Mammary epithelial cell (primary cell): ENCODE results near the gene DNHD1.

ENCODE experiments used
- CTCF ChIP-seq, 2 donors: IDR thresholded peaks in 1 of 2; conservative IDR thresholded peaks in 1 of 2; 2 replicates each; pipeline ENCODE4 v1.5.1; 2011 to 2012; ENCODE audit warnings: inconsistent platforms in 2 of 2, low read length in 2 of 2, mild to moderate bottlenecking in 2 of 2, control low read depth in 1 of 2, low read depth in 1 of 2; ENCODE audit not compliant: insufficient read depth in 1 of 2; ENCODE audit errors: extremely low read depth in 1 of 2
- EZH2 ChIP-seq: IDR thresholded peaks from 2 replicates; pipeline ENCODE4 v1.6.1; 2012; ENCODE audit warnings: low read length, inconsistent platforms, borderline replicate concordance

GRCh38 chr11:6598555-6598954 is 101.5 kb downstream of the DNHD1 start:
- TF ChIP-seq CTCF (conservative IDR thresholded peaks at IDR 0.05 in 1 of 2, IDR thresholded peaks at IDR 0.05 in 1 of 2; ENCODE audit: extremely low read depth in 1 of 2, insufficient read depth in 1 of 2, low read depth in 1 of 2, low read length in 2 of 2), result no peak
- no peak for TF ChIP-seq EZH2
